Superior temporal gyrus (tissue), 1 donor: ENCODE data around the gene RAC2.

Experiments
- DNase-seq: peaks from one replicate; pipeline ENCODE4 v3.0.0-alpha.2; 2016; ENCODE audit errors: extremely low spot score

Gene RAC2

DNA sequence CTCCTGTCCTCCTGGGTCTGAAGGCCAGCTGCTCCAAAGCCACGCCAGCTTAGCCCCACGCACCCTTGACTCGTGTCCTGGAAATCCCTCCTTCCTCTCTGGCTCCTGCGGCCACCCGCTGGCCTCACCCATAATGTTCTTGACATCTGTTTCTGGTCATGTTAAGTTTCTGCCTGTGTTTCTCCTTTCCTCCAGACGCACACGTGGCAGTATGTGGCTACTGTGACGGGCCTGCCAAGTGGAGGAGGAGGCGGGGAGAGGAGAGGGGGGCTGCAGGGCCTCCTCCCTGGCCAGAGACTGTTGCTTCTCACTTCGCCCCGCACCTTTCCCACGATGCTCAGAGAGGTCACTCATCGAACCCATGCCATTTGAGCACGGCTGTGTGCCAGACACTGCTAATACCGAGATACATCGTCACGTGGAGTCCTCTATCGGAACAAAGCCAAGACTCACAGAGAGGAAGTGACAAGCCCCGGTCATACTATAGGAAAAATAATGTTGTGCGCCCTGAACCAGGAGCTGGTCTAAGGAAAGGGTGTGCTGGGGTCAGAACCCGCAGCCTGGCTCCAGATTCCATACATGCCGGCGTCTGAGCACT lies 67.5 kb downstream of the RAC2 start:
- no peak for DNase-seq

DNA sequence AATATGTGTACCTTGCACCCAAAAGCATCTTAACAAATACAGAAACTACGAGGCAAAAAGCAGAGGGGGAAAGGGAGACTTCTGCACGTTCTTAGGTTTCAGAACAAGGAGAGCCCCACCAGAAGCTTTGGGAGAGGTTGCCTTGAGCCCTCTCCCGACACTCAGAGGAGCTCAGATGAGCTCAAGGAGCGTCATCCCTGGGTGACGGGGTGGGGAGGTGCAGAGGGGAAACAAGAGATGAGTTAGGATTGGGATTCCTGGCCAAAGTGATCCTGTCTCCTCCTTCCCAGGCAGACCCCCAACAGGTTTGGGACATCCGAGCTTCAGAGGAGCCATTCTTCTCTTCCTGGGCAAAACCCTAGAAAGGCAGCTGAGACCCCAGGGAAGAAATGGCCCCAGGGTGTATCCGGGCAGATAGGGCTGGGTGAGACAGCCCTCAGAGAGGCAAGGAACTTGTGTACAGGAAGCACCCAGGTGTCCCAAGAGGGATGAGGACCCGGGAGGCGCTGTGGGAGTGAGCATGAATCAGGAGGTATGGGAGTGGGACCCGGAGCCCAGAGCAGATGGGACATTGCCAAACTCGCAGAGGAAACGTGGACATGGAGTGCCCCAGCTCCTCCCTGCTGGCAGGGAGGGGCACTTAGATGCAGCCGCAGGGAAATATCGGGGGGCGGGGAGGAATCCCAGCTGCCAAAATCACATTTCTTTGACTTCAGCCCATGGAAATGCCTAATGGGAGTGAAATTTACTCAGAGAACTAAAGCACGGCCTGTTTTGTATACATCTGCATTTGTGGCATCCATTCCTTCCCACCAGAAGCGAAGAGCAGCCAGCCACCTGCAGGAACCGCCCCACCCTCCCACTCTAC lies 68.4 kb downstream of the RAC2 start:
- DNase-seq = no peak
